ENCODE data around the gene OR9Q2. TPM values are rescaled to one million over a fixed set of nuclear protein-coding genes. Genes with fewer than 3 reads are reported as not detected.

OR9Q2 gene
- total RNA-seq, 2 experiments from 2014 or later: not detected

Other genes with a start within 250 kb of the OR9Q2 start
- gene OR9Q1, start 165.2 kb upstream of the OR9Q2 start, total RNA-seq (2014; rRNA removed; shearing (Covaris generic)): not detected in 2 replicates
- not detected in 2 replicates for gene OR9Q1, start 165.2 kb upstream of the OR9Q2 start, total RNA-seq (2022)
- not detected in 2 replicates for gene OR6Q1, start 158.1 kb upstream of the OR9Q2 start, total RNA-seq (2014; rRNA removed; shearing (Covaris generic))
- not detected in 2 replicates for gene OR6Q1, start 158.1 kb upstream of the OR9Q2 start, total RNA-seq (2022)
- not detected in 2 replicates for gene OR9I1, start 63.5 kb upstream of the OR9Q2 start, total RNA-seq (2014; rRNA removed; shearing (Covaris generic))
- not detected in 2 replicates for gene OR9I1, start 63.5 kb upstream of the OR9Q2 start, total RNA-seq (2022)
- not detected in 2 replicates for gene OR1S2, start 15.1 kb downstream of the OR9Q2 start, total RNA-seq (2014; rRNA removed; shearing (Covaris generic))
- gene OR1S2, start 15.1 kb downstream of the OR9Q2 start, total RNA-seq (2022): not detected in 2 replicates
- not detected in 2 replicates for gene OR1S1, start 23.6 kb downstream of the OR9Q2 start, total RNA-seq (2014; rRNA removed; shearing (Covaris generic))
- not detected in 2 replicates for gene OR1S1, start 23.6 kb downstream of the OR9Q2 start, total RNA-seq (2022)
- not detected in 2 replicates for gene OR10Q1, start 39.8 kb downstream of the OR9Q2 start, total RNA-seq (2014; rRNA removed; shearing (Covaris generic))
- not detected in 2 replicates for gene OR10Q1, start 39.8 kb downstream of the OR9Q2 start, total RNA-seq (2022)
- not detected in 2 replicates for gene OR10W1, start 79.2 kb downstream of the OR9Q2 start, total RNA-seq (2014; rRNA removed; shearing (Covaris generic))
- not detected in 2 replicates for gene OR10W1, start 79.2 kb downstream of the OR9Q2 start, total RNA-seq (2022)
- gene OR5B17, start 170.0 kb downstream of the OR9Q2 start, total RNA-seq (2014; rRNA removed; shearing (Covaris generic)): not detected in 2 replicates
- gene OR5B17, start 170.0 kb downstream of the OR9Q2 start, total RNA-seq (2022): not detected in 2 replicates
- not detected in 2 replicates for gene OR5B3, start 217.8 kb downstream of the OR9Q2 start, total RNA-seq (2014; rRNA removed; shearing (Covaris generic))
- gene OR5B3, start 217.8 kb downstream of the OR9Q2 start, total RNA-seq (2022): not detected in 2 replicates
- gene OR5B2, start 239.1 kb downstream of the OR9Q2 start, total RNA-seq (2014; rRNA removed; shearing (Covaris generic)): not detected in 2 replicates
- not detected in 2 replicates for gene OR5B2, start 239.1 kb downstream of the OR9Q2 start, total RNA-seq (2022)

Data from OCI-LY7 (cell line).